Measurements from ENCODE around the gene ALOXE3. TPM values are rescaled to one million over a fixed set of nuclear protein-coding genes. Genes with fewer than 3 reads are reported as not detected.

The ALOXE3 gene
- total RNA-seq, 1 donor from 2014 or later = not detected

DNA sequence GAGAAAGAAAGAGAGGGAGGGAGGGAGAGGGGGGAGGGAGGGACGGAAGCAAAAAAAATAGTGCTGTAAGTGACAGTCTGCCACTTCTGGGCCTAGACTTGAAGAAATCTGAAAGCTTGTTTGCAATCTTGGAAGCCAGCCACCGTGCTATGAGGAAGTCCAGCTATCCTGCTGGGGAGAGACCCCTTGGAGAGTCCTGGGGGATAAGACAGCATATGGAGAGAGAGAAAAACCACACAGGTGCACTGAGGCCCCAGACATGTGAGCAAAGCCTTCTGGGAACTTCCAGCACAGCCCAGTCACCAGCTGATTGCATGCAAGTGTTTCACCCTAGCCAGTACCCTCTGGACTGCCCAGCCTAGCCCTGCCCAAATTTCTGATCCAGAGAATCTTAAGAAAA is 18.2 kb downstream of the ALOXE3 start:
- H3K4me1 ChIP-seq = no peaks in the 10 kb centered on the region
- no peaks in the 10 kb centered on the region for H3F3A ChIP-seq (ENCODE audit: low read depth)
- no peak overlapping the region for H2AFZ ChIP-seq (replicated peaks)
- H3K9ac ChIP-seq = no peak overlapping the region
- no peaks in the 10 kb centered on the region for H3K9me3 ChIP-seq (ENCODE audit: low read depth)
- H3K27ac ChIP-seq = no peak overlapping the region
- no peaks in the 10 kb centered on the region for H4K20me1 ChIP-seq (ENCODE audit: low read depth)
- H3K9me3 Mint-ChIP-seq = no peaks in the 10 kb centered on the region
- DNase-seq (ENCODE audit: low spot score) = no peak
- no peaks in the 10 kb centered on the region for H3K36me3 ChIP-seq
- peaks cover 19% of the 10 kb centered on the region for H3K27me3 Mint-ChIP-seq (ENCODE audit: insufficient read depth, low read depth)
- H3K79me2 ChIP-seq (ENCODE audit: low read depth) = no peaks in the 10 kb centered on the region
- H3K4me2 ChIP-seq = no peak overlapping the region
- H3K4me1 Mint-ChIP-seq = no peaks in the 10 kb centered on the region
- H3K27me3 ChIP-seq = peaks cover 8% of the 10 kb centered on the region
- H3K27ac Mint-ChIP-seq = no peak overlapping the region
- no peak for TF ChIP-seq EZH2phosphoT487 (IDR thresholded peaks at IDR 0.05)
- no peak for TF ChIP-seq EZH2 (IDR thresholded peaks at IDR 0.05)
- TF ChIP-seq, protein P1, sequence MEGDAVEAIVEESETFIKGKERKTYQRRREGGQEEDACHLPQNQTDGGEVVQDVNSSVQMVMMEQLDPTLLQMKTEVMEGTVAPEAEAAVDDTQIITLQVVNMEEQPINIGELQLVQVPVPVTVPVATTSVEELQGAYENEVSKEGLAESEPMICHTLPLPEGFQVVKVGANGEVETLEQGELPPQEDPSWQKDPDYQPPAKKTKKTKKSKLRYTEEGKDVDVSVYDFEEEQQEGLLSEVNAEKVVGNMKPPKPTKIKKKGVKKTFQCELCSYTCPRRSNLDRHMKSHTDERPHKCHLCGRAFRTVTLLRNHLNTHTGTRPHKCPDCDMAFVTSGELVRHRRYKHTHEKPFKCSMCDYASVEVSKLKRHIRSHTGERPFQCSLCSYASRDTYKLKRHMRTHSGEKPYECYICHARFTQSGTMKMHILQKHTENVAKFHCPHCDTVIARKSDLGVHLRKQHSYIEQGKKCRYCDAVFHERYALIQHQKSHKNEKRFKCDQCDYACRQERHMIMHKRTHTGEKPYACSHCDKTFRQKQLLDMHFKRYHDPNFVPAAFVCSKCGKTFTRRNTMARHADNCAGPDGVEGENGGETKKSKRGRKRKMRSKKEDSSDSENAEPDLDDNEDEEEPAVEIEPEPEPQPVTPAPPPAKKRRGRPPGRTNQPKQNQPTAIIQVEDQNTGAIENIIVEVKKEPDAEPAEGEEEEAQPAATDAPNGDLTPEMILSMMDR (IDR thresholded peaks at IDR 0.05) = no peak
- H3K36me3 Mint-ChIP-seq = no peaks in the 10 kb centered on the region
- no peak overlapping the region for H3K4me3 Mint-ChIP-seq
- no peak overlapping the region for H3K4me3 ChIP-seq

DNA sequence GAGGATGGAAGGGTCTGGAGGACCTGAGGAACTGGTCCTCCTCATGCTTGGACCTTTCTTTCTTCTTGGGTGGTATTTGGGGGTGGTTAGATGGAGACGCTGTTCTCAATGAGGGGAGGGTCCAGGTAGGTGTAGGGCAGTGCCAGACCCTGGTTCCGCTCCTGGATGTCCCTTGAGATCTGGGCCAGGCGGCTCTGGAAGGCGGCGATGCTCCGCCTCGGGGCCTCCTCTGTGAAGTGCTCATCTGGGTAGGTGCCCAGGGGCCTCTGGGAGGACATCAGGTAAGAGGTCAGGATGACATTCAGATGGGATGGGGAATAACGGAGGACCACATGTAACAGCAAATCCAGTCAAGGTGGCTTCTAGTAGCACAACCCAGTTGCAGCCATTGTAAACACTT is 21.8 kb downstream of the ALOXE3 start:
- no peaks in the 10 kb centered on the region for H3F3A ChIP-seq (ENCODE audit: low read depth)
- no peak overlapping the region for H2AFZ ChIP-seq (replicated peaks)
- no peaks in the 10 kb centered on the region for H3K4me1 ChIP-seq
- no peak overlapping the region for H3K27ac Mint-ChIP-seq
- H3K9me3 ChIP-seq (ENCODE audit: low read depth) = no peaks in the 10 kb centered on the region
- no peaks in the 10 kb centered on the region for H4K20me1 ChIP-seq (ENCODE audit: low read depth)
- H3K27me3 Mint-ChIP-seq (ENCODE audit: insufficient read depth, low read depth) = peaks cover 25% of the 10 kb centered on the region
- H3K27me3 ChIP-seq = peaks cover 15% of the 10 kb centered on the region
- no peak for DNase-seq (ENCODE audit: low spot score)
- H3K27ac ChIP-seq = no peak overlapping the region
- no peak overlapping the region for H3K4me2 ChIP-seq
- TF ChIP-seq, protein P1 (IDR thresholded peaks at IDR 0.05) = no peak
- TF ChIP-seq EZH2phosphoT487 (IDR thresholded peaks at IDR 0.05) (no peak), EZH2 (IDR thresholded peaks at IDR 0.05) (no peak)
- H3K36me3 ChIP-seq = no peaks in the 10 kb centered on the region
- H3K4me3 Mint-ChIP-seq = no peak overlapping the region
- no peaks in the 10 kb centered on the region for H3K79me2 ChIP-seq (ENCODE audit: low read depth)
- H3K4me1 Mint-ChIP-seq = peaks cover 2% of the 10 kb centered on the region
- H3K9ac ChIP-seq = no peak overlapping the region
- no peaks in the 10 kb centered on the region for H3K36me3 Mint-ChIP-seq
- no peaks in the 10 kb centered on the region for H3K9me3 Mint-ChIP-seq
- H3K4me3 ChIP-seq = no peak overlapping the region

DNA sequence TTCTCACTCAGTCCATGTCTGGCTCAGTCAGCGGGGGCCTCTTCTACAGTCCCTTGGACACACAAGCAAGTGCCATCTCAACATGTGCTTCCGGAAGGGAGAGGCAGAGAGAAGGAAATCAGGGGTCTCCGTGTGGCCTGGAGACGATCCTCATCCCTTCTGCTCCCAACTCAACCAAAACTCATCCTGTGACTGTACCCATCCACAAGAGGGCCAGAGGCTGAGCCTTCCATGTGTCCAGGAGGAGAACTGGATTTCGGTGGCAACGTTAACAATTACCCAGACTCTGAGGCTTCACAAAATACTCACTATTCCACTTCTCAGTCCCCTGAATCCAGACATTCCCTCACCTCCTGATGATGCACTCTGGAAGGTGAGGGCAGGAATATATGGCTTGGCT is 23.0 kb downstream of the ALOXE3 start:
- no peaks in the 10 kb centered on the region for H3K9me3 ChIP-seq (ENCODE audit: low read depth)
- no peak for DNase-seq (ENCODE audit: low spot score)
- H3K27ac ChIP-seq = no peak overlapping the region
- H3K79me2 ChIP-seq (ENCODE audit: low read depth) = no peaks in the 10 kb centered on the region
- no peak for TF ChIP-seq EZH2phosphoT487 (IDR thresholded peaks at IDR 0.05)
- TF ChIP-seq, protein P1 (IDR thresholded peaks at IDR 0.05) = no peak
- TF ChIP-seq EZH2 (IDR thresholded peaks at IDR 0.05) = no peak
- peaks cover 21% of the 10 kb centered on the region for H3K27me3 ChIP-seq
- no peaks in the 10 kb centered on the region for H3K36me3 ChIP-seq
- H3K4me2 ChIP-seq = no peak overlapping the region
- H3K4me3 ChIP-seq = no peak overlapping the region
- Mint-ChIP-seq H3K27me3 (ENCODE audit: insufficient read depth, low read depth) (peaks cover 20% of the 10 kb centered on the region), H3K27ac (no peak overlapping the region), H3K36me3 (no peaks in the 10 kb centered on the region), H3K4me3 (no peak overlapping the region), H3K4me1 (peaks cover 2% of the 10 kb centered on the region), H3K9me3 (no peaks in the 10 kb centered on the region)
- no peaks in the 10 kb centered on the region for H4K20me1 ChIP-seq (ENCODE audit: low read depth)
- H3F3A ChIP-seq (ENCODE audit: low read depth) = no peaks in the 10 kb centered on the region
- H2AFZ ChIP-seq (replicated peaks) = no peak overlapping the region
- no peak overlapping the region for H3K9ac ChIP-seq
- no peaks in the 10 kb centered on the region for H3K4me1 ChIP-seq

Data from neural progenitor cell (in vitro differentiated cells).